OCI-LY7 (cell line): ENCODE measurements around the gene ZSWIM1. TPM values are rescaled to one million over a fixed set of nuclear protein-coding genes. Genes with fewer than 3 reads are reported as not detected.
"Not testable (repeated sequence)": the region's sequence is repeated elsewhere in the genome, so short reads cannot be mapped to it uniquely, and the experiment has no call there.

Source experiments
- BruUV-seq: library from RNA; stranded (reverse); fragments of 400-500 nt; replicated peaks from 2 replicates; lab custom pipeline; 2021; lab: Mats Ljungman, UMichigan
- CTCF ChIA-PET: fragments of 300-600 bp; sonication (Branson Sonifier 250); formaldehyde crosslinking; loops from one replicate; lab custom pipeline; 2022; ENCODE audit warnings: antibody characterized with exemption; ENCODE audit not compliant: unreplicated experiment; lab: Charles Lee
- POLR2A ChIA-PET: fragments of 300-600 bp; sonication (Branson Sonifier 250); formaldehyde crosslinking; loops from one replicate; lab custom pipeline; 2022; ENCODE audit warnings: antibody characterized with exemption; lab: Charles Lee
- DNase-seq: peaks from one replicate; pipeline ENCODE4 v3.0.0-alpha.2; 2015; ENCODE audit warnings: low spot score
- H2AFZ ChIP-seq: fragments of 200-600 bp; sonication (generic), shearing (Covaris generic); 2 replicates; pipeline ENCODE4 v1.6.1; 2014; ENCODE audit warnings: mild to moderate bottlenecking, antibody characterized with exemption, low read length, moderate library complexity
- H3K27ac ChIP-seq: fragments of 200-600 bp; sonication (generic); 2 replicates; pipeline ENCODE4 v1.5.1; 2014; ENCODE audit warnings: mixed run types, low read depth, mild to moderate bottlenecking, moderate library complexity, low read length, inconsistent platforms; ENCODE audit not compliant: poor library complexity, severe bottlenecking
- H3K36me3 ChIP-seq: fragments of 200-600 bp; sonication (generic); 2 replicates; pipeline ENCODE4 v1.6.1; 2014; ENCODE audit warnings: mild to moderate bottlenecking, antibody characterized with exemption, low read length, moderate library complexity, mixed read lengths; ENCODE audit not compliant: insufficient read depth
- H3K4me1 ChIP-seq: fragments of 200-600 bp; sonication (generic); 2 replicates; pipeline ENCODE4 v1.5.1; 2014; ENCODE audit warnings: mild to moderate bottlenecking, low read length; ENCODE audit not compliant: insufficient read depth, poor library complexity, severe bottlenecking
- H3K4me2 ChIP-seq: fragments of 200-600 bp; sonication (generic); 2 replicates; pipeline ENCODE4 v1.6.1; 2014; ENCODE audit warnings: mild to moderate bottlenecking, low read length
- H3K4me3 ChIP-seq: fragments of 200-600 bp; sonication (generic); 2 replicates; pipeline ENCODE4 v1.5.1; 2014; ENCODE audit warnings: mild to moderate bottlenecking, low read depth, low read length; ENCODE audit not compliant: poor library complexity, severe bottlenecking
- H3K79me2 ChIP-seq: fragments of 200-600 bp; sonication (generic); 2 replicates; pipeline ENCODE4 v1.6.1; 2016; ENCODE audit warnings: low read depth, mild to moderate bottlenecking, low read length, moderate library complexity, mixed read lengths; ENCODE audit not compliant: insufficient read depth
- H3K9me2 ChIP-seq: fragments of 200-600 bp; sonication (generic); 2 replicates; pipeline ENCODE4 v1.6.1; 2016; ENCODE audit warnings: mild to moderate bottlenecking, low read length, mixed read lengths; ENCODE audit not compliant: insufficient read depth
- H3K9me3 ChIP-seq: fragments of 200-600 bp; sonication (generic); 2 replicates; pipeline ENCODE4 v1.6.1; 2014; ENCODE audit warnings: mild to moderate bottlenecking, mixed run types, low read length, mixed read lengths
- H4K20me1 ChIP-seq: fragments of 200-600 bp; sonication (generic); 2 replicates; pipeline ENCODE4 v1.6.1; 2014; ENCODE audit warnings: mild to moderate bottlenecking, antibody characterized with exemption, low read length, moderate library complexity, mixed read lengths; ENCODE audit not compliant: insufficient read depth
- CTCF ChIP-seq: fragments of 200-600 bp; sonication (generic); conservative IDR thresholded peaks from 2 replicates; pipeline ENCODE4 v1.5.1; 2014; ENCODE audit warnings: mild to moderate bottlenecking, antibody characterized with exemption, low read length, moderate library complexity, mixed read lengths
- EZH2phosphoT487 ChIP-seq: fragments of 200-600 bp; sonication (generic); IDR thresholded peaks from 2 replicates; pipeline ENCODE4 v1.6.1; 2018; ENCODE audit warnings: low read depth, borderline replicate concordance, mild to moderate bottlenecking, mixed run types, antibody characterized with exemption, low read length, moderate library complexity, mixed read lengths
- intact Hi-C: fragments of 100-400 bp; cut with micrococcal nuclease; formaldehyde crosslinking; loops from one replicate; pipeline ENCODE4 v1.10.0; 2022; ENCODE audit not compliant: unreplicated experiment
- total RNA-seq, 2 experiments: library from RNA; depleted of rRNA in 1 of 2; stranded (reverse); fragments of >200 nt in 1 of 2; shearing (Covaris generic) in 1 of 2; gene quantifications; 2 replicates each; pipeline ENCODE4 v1.2.3, GENCODE V29; 2014 to 2022

The ZSWIM1 gene
- total RNA-seq, 2 experiments from 2014 or later: 13.9 to 19.2 TPM

- ChIA-PET CTCF (no interaction called here), POLR2A (interaction anchor here (0.9 to 1.4 kb wide), 2 partner anchors 9 to 26 kb away, joined by 3 to 5 read pairs; no protein-coding TSS in a partner anchor)
- H3K9me3 ChIP-seq: no peaks in the 10 kb centered on the region
- no peaks in the 10 kb centered on the region for H4K20me1 ChIP-seq
- H3K27ac ChIP-seq: no peak overlapping the region
- no peak overlapping the region for H3K4me3 ChIP-seq
- intact Hi-C loops: no loop called here
- H3K4me1 ChIP-seq: no peaks in the 10 kb centered on the region
- no peaks in the 10 kb centered on the region for H3K9me2 ChIP-seq
- TF ChIP-seq CTCF (no peak), EZH2phosphoT487 (no peak)
- no peak overlapping the region for H3K4me2 ChIP-seq
- H2AFZ ChIP-seq: no peak overlapping the region
- H3K79me2 ChIP-seq: no peaks in the 10 kb centered on the region
- DNase-seq: no peak
- BruUV-seq: no TSS peak
- no peaks in the 10 kb centered on the region for H3K36me3 ChIP-seq
Measured at GRCh38 chr20:45927071-45927878, 46.2 kb downstream of the ZSWIM1 start.

GRCh38 chr20:45931680-45932079 lies 50.7 kb downstream of the ZSWIM1 start:
- CTCF ChIA-PET: interaction anchor here (0.6 kb wide), 2 partner anchors 118 to 252 kb away, joined by 3 to 4 read pairs; no protein-coding TSS in a partner anchor
- intact Hi-C loops, POLR2A ChIA-PET, H3K4me3 ChIP-seq, H3K9me3 ChIP-seq, H3K36me3 ChIP-seq, H3K27ac ChIP-seq, H4K20me1 ChIP-seq, H3K4me2 ChIP-seq, DNase-seq, H3K9me2 ChIP-seq, BruUV-seq, H2AFZ ChIP-seq, H3K4me1 ChIP-seq: not testable (repeated sequence)
- H3K79me2 ChIP-seq: peaks cover 16% of the 10 kb centered on the region

GRCh38 chr20:45933266-45934045 lies 52.4 kb downstream of the ZSWIM1 start:
- peak overlapping the region; percentile 69; the same call in 1 of the 2 replicates for H2AFZ ChIP-seq
- H3K79me2 ChIP-seq: peaks cover 23% of the 10 kb centered on the region
- no peaks in the 10 kb centered on the region for H3K9me3 ChIP-seq
- intact Hi-C loops: loop anchor here (2.0 kb wide), 2 partner anchors 23 to 77 kb away; partner anchors contain the start of genes ACOT8 and ZSWIM3
- H3K4me3 ChIP-seq: peak overlapping the region; percentile 87
- H3K9me2 ChIP-seq: no peaks in the 10 kb centered on the region
- TF ChIP-seq EZH2phosphoT487 (no peak), CTCF (peak; percentile 70)
- H3K4me2 ChIP-seq: peak overlapping the region; percentile 89
- ChIA-PET CTCF (interaction anchor here (1.6 kb wide), 1 partner anchor 37 kb away, joined by 7 read pairs; no protein-coding TSS in a partner anchor), POLR2A (interaction anchor here (0.6 to 4.0 kb wide), 5 partner anchors 14 to 53 kb away, joined by 3 to 11 read pairs (median 4); partner anchors contain the start of genes CTSA, NEURL2 and ZSWIM1)
- H4K20me1 ChIP-seq: no peaks in the 10 kb centered on the region
- peaks cover 19% of the 10 kb centered on the region for H3K36me3 ChIP-seq
- peak overlapping the region; percentile 75 for H3K27ac ChIP-seq
- DNase-seq: peak; percentile 86
- peaks cover 8% of the 10 kb centered on the region for H3K4me1 ChIP-seq
- TSS peak; percentile 82 for BruUV-seq
